HCT116 (cell line): ENCODE results near the gene SECTM1.

ENCODE experiments used
- CEBPB ChIP-seq: IDR thresholded peaks from 2 replicates; pipeline ENCODE4 v1.6.1; 2012; ENCODE audit warnings: low read depth
- CTCF ChIP-seq, 3 experiments: fragments of 200-600 bp in 1 of 3; sonication (generic) in 1 of 3; IDR thresholded peaks in 2 of 3; conservative IDR thresholded peaks in 1 of 3; 2 replicates each; pipeline ENCODE4 v1.5.1; 2012 to 2017; ENCODE audit warnings: low read depth in 2 of 3, low read length in 2 of 3, antibody characterized with exemption in 1 of 3, borderline replicate concordance in 1 of 3, control low read depth in 1 of 3, mild to moderate bottlenecking in 1 of 3, mixed read lengths in 1 of 3, mixed run types in 1 of 3, moderate library complexity in 1 of 3; ENCODE audit not compliant: insufficient read depth in 1 of 3
- EZH2 ChIP-seq: fragments of 200-600 bp; sonication (generic); IDR thresholded peaks from 2 replicates; pipeline ENCODE4 v1.6.1; 2017; ENCODE audit warnings: antibody characterized with exemption, mixed run types
- POLR2A ChIP-seq: IDR thresholded peaks from 2 replicates; pipeline ENCODE4 v1.7.0; 2011; ENCODE audit warnings: borderline replicate concordance; ENCODE audit not compliant: insufficient read depth, insufficient read length; ENCODE audit errors: extremely low read depth
- POLR2AphosphoS5 ChIP-seq: IDR thresholded peaks from 2 replicates; pipeline ENCODE4 v1.6.1; 2011; ENCODE audit warnings: mild to moderate bottlenecking, low read depth, low read length, moderate library complexity
- REST ChIP-seq: IDR thresholded peaks from 2 replicates; pipeline ENCODE4 v1.6.1; 2012; ENCODE audit warnings: low read depth

GRCh38 chr17:82309656-82310570 lies 23.7 kb downstream of the SECTM1 start:
- no peak for TF ChIP-seq POLR2AphosphoS5
- no peak for TF ChIP-seq EZH2
- no peak for TF ChIP-seq CTCF (IDR thresholded peaks at IDR 0.05 in 2 of 3, conservative IDR thresholded peaks at IDR 0.05 in 1 of 3; ENCODE audit: borderline replicate concordance in 1 of 3, insufficient read depth in 1 of 3, low read depth in 2 of 3, low read length in 2 of 3)
- TF ChIP-seq POLR2A: no peak
- no peak for TF ChIP-seq REST
- no peak for TF ChIP-seq CEBPB
